HL-60 (cell line): ENCODE results near the gene TNRC18.

Experiments used
- CTCF ChIP-seq: IDR thresholded peaks from one replicate; pipeline ENCODE4 v1.5.1; 2011; ENCODE audit warnings: low read length, control low read depth, inconsistent platforms; ENCODE audit not compliant: insufficient read depth
- POLR2AphosphoS5 ChIP-seq: IDR thresholded peaks from 2 replicates; pipeline ENCODE4 v1.6.1; 2012; ENCODE audit warnings: low read depth
- REST ChIP-seq: IDR thresholded peaks from 2 replicates; pipeline ENCODE4 v1.6.1; 2012; ENCODE audit warnings: low read depth; ENCODE audit not compliant: insufficient replicate concordance
- SPI1 ChIP-seq: IDR thresholded peaks from 2 replicates; pipeline ENCODE4 v1.6.1; 2012; ENCODE audit warnings: low read depth, mild to moderate bottlenecking, borderline replicate concordance

GRCh38 chr7:5432691-5433090 lies 9.1 kb upstream of the TNRC18 start:
- TF ChIP-seq CTCF: no peak
- no peak for TF ChIP-seq REST
- TF ChIP-seq POLR2AphosphoS5: no peak
- no peak for TF ChIP-seq SPI1
